ENCODE data around the gene ZNF557. TPM values are rescaled to one million over a fixed set of nuclear protein-coding genes. Genes with fewer than 3 reads are reported as not detected.
"Not testable (repeated sequence)": the region's sequence is repeated elsewhere in the genome, so short reads cannot be mapped to it uniquely, and the experiment has no call there.

The ZNF557 gene
- total RNA-seq = 10 to 100 TPM in 1 of 2 donors, 1 to 10 TPM in 1; 9.4 to 11.2 TPM
- total RNA-seq = 24.9 to 86.3 reads per million in 2 donors

DNA sequence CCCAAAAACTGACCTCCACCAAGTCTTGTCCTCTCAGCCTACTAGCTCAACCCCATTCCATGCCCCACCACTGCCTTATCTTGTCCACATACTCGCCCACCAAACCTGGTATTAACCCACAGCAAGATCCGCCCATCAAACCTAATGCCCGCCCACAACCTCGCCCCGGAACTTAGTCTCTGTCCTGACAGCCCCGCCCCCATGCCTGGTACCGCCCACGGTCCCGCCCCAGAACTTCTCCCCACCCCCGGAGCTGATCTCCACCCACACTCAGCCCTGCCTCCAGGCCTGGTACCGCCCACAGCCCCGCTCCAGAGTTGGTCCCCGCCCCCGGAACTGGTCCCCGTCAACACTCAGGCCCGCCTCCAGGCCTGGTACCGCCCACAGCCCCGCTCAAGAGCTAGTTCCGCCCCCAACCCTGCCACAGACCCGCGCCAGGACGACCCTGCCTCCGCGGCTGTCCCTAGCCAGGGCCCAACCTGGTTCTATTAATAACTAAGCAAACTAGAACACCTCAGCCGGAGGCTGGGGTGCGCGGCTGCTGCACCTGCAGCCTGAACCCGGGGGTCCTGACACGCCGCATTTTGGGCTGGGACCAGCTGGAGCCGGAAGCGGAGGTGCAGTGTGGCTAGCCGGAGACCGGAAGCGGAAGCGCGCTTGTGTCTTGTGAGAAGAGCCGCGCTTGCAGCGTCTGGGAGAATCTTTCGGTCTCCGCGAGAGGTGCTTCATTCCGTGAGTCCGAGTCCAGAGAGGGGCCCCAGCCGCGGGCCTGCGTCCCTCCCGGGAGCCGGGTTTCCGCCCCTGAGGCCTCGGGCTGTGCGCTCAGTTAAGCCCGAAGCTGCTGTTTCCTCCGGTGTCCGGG, at the start of gene ZNF557:
ZNF557 (plus strand) TSS at position 662 of the 862 bp plus-strand sequence. CDS start 5,372 bp downstream, outside the sequence.
- H3K27me3 Mint-ChIP-seq = no peaks in the 10 kb centered on the region

DNA sequence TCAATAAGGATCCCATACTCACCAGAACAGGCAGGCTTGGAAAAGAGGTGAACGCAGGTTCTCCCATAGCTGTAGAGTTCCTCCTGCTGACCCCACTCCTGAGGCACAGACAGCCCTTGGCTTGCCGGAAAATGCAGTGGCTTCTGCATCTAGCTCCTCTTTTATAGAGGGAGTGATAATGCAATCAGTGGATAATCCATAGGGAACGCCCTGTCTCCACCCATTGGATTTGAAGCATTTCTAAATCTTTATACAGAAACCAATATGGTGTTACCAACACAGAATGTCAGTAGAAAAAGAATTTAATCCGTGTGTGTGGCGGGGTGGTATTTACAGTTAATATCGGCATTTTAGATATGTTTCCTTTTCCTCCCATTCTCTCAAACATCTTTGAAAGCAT, 48.2 kb upstream of the ZNF557 start, which contains the start of gene MBD3L2B:
MBD3L2B (minus strand) TSS at position 101 of the 400 bp plus-strand sequence; CDS start at position 67, 34 bp downstream.
- H3K9me3 ChIP-seq (ENCODE audit: control insufficient read depth, low read length, poor library complexity, severe bottlenecking); H3K27me3 Mint-ChIP-seq; H3K36me3 Mint-ChIP-seq (ENCODE audit: low read depth); ATAC-seq; H3K4me1 Mint-ChIP-seq; DNase-seq; H3K4me3 Mint-ChIP-seq; H3K27ac Mint-ChIP-seq: not testable (repeated sequence)

More for the DNA sequence above, at the start of gene ZNF557:
- no peaks in the 10 kb centered on the region for H3K9me3 ChIP-seq (ENCODE audit: control insufficient read depth, low read length, poor library complexity, severe bottlenecking)
- DNase-seq (peak; percentile 98 to 99 (median 98)), ATAC-seq (peak; percentile 98)
- Mint-ChIP-seq H3K4me1 (peaks cover 14% of the 10 kb centered on the region), H3K36me3 (ENCODE audit: low read depth) (peaks cover 8% of the 10 kb centered on the region), H3K27ac (peak within 1 kb of the TSS; percentile 94), H3K4me3 (peak within 1 kb of the TSS; percentile 95)

DNA sequence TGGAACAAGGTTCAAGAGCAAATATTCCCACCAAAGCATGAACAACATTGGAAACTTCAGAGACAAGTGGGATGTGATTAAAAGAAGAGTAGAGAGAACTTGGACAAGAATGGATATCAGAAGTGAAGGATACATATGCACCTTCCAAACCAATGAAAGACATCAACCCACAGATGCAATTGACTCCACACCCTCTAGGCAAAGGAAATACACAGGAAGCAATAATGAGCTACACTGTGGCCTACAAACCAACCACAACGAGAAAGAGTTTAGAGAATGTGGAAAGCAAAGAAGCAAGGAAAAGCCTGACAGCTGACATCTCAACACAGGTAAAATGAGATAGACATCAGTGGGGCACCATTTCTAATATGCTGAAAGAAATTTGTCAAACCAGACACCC, 40.7 kb upstream of the ZNF557 start:
- H3K4me1 Mint-ChIP-seq; DNase-seq; H3K27me3 Mint-ChIP-seq; H3K27ac Mint-ChIP-seq; ATAC-seq; H3K4me3 Mint-ChIP-seq; H3K36me3 Mint-ChIP-seq (ENCODE audit: low read depth); H3K9me3 ChIP-seq (ENCODE audit: control insufficient read depth, low read length, poor library complexity, severe bottlenecking): not testable (repeated sequence)

DNA sequence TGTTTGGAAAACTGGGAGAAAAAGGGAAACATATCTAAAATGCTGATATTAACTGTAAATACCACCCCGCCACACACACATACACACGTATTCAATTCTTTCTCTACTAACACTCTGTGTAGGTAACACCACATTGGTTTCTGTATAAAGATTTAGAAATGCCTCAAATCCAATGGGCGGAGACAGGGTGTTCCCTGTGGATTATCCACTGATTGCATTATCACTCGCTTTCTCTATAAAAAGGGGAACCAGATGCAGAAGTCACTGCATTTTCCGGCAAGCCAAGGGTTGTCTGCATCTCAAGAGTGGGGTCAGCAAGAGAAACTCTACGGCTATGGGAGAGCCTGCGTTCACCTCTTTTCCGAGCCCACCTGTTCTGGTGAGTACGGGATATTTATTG, 39.2 kb upstream of the ZNF557 start, which contains the start of gene MBD3L5:
MBD3L5 (plus strand) TSS at position 301 of the 400 bp plus-strand sequence; CDS start at position 335, 34 bp downstream.
- DNase-seq; H3K4me3 Mint-ChIP-seq; H3K27me3 Mint-ChIP-seq; ATAC-seq; H3K36me3 Mint-ChIP-seq (ENCODE audit: low read depth); H3K27ac Mint-ChIP-seq; H3K9me3 ChIP-seq (ENCODE audit: control insufficient read depth, low read length, poor library complexity, severe bottlenecking); H3K4me1 Mint-ChIP-seq: not testable (repeated sequence)

DNA sequence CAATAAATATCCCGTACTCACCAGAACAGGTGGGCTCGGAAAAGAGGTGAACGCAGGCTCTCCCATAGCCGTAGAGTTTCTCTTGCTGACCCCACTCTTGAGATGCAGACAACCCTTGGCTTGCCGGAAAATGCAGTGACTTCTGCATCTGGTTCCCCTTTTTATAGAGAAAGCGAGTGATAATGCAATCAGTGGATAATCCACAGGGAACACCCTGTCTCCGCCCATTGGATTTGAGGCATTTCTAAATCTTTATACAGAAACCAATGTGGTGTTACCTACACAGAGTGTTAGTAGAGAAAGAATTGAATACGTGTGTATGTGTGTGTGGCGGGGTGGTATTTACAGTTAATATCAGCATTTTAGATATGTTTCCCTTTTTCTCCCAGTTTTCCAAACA, 29.4 kb upstream of the ZNF557 start, which contains the start of gene MBD3L4:
MBD3L4 (minus strand) TSS at position 101 of the 400 bp plus-strand sequence; CDS start at position 66, 35 bp downstream.
- not testable (repeated sequence) for H3K27ac Mint-ChIP-seq; ATAC-seq; DNase-seq; H3K36me3 Mint-ChIP-seq (ENCODE audit: low read depth); H3K27me3 Mint-ChIP-seq; H3K4me1 Mint-ChIP-seq; H3K4me3 Mint-ChIP-seq; H3K9me3 ChIP-seq (ENCODE audit: control insufficient read depth, low read length, poor library complexity, severe bottlenecking)

DNA sequence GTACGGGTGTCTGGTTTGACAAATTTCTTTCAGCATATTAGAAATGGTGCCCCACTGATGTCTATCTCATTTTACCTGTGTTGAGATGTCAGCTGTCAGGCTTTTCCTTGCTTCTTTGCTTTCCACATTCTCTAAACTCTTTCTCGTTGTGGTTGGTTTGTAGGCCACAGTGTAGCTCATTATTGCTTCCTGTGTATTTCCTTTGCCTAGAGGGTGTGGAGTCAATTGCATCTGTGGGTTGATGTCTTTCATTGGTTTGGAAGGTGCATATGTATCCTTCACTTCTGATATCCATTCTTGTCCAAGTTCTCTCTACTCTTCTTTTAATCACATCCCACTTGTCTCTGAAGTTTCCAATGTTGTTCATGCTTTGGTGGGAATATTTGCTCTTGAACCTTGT, 27.9 kb upstream of the ZNF557 start:
- H3K9me3 ChIP-seq (ENCODE audit: control insufficient read depth, low read length, poor library complexity, severe bottlenecking); DNase-seq; H3K4me3 Mint-ChIP-seq; ATAC-seq; H3K27ac Mint-ChIP-seq; H3K4me1 Mint-ChIP-seq; H3K36me3 Mint-ChIP-seq (ENCODE audit: low read depth); H3K27me3 Mint-ChIP-seq: not testable (repeated sequence)

DNA sequence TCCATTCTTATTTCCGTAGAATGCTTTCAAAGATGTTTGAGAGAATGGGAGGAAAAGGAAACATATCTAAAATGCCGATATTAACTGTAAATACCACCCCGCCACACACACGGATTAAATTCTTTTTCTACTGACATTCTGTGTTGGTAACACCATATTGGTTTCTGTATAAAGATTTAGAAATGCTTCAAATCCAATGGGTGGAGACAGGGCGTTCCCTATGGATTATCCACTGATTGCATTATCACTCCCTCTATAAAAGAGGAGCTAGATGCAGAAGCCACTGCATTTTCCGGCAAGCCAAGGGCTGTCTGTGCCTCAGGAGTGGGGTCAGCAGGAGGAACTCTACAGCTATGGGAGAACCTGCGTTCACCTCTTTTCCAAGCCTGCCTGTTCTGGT, 20.5 kb upstream of the ZNF557 start, which contains the start of gene MBD3L2:
MBD3L2 (plus strand) TSS at position 301 of the 400 bp plus-strand sequence; CDS start at position 354, 53 bp downstream.
- ATAC-seq = not testable (repeated sequence)

DNA sequence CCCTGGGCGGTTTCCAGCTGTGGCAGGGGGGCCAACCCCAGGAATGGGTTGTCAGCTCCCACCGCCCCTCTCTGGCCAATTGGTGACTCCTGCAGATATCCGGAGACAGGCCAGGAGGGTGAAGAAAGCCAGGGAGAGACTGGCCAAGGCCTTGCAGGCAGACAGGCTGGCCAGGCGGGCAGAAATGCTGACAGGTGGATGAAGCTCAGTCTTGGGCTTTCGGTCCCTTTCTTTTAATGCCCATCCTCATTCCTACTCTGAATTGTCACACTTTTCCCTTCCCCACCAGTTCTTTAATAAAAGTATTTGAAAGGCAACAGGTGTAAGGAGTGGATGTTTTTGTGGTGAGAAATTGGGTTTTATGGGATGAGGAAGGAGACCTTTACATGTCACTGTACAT, 18.1 kb upstream of the ZNF557 start:
- H3K27ac Mint-ChIP-seq; H3K27me3 Mint-ChIP-seq; ATAC-seq; H3K4me1 Mint-ChIP-seq; H3K4me3 Mint-ChIP-seq; DNase-seq; H3K36me3 Mint-ChIP-seq (ENCODE audit: low read depth); H3K9me3 ChIP-seq (ENCODE audit: control insufficient read depth, low read length, poor library complexity, severe bottlenecking): not testable (repeated sequence)

More for the DNA sequence above, 20.5 kb upstream of the ZNF557 start, which contains the start of gene MBD3L2:
- H3K36me3 Mint-ChIP-seq (ENCODE audit: low read depth); H3K4me3 Mint-ChIP-seq; DNase-seq; H3K4me1 Mint-ChIP-seq; H3K9me3 ChIP-seq (ENCODE audit: control insufficient read depth, low read length, poor library complexity, severe bottlenecking); H3K27me3 Mint-ChIP-seq; H3K27ac Mint-ChIP-seq: not testable (repeated sequence)

DNA sequence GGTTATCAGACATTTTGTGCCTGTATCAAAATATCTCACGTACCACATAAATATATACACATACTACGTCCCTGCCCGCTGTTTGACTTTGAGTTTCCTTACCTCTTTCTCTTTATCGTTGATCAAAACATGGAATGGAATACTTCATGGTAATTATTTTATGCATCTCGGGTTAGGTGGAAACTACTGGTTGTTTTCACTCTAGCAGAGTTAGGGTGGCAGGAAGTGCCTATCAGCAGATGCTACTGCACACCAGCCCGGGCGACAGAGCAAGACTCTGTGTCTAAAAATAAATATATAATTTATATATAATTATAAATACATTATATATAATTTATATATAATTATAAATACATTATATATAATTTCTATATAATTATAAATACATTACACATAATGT, 16.6 kb upstream of the ZNF557 start:
- ATAC-seq, H3K27ac Mint-ChIP-seq: not testable (repeated sequence)

DNA sequence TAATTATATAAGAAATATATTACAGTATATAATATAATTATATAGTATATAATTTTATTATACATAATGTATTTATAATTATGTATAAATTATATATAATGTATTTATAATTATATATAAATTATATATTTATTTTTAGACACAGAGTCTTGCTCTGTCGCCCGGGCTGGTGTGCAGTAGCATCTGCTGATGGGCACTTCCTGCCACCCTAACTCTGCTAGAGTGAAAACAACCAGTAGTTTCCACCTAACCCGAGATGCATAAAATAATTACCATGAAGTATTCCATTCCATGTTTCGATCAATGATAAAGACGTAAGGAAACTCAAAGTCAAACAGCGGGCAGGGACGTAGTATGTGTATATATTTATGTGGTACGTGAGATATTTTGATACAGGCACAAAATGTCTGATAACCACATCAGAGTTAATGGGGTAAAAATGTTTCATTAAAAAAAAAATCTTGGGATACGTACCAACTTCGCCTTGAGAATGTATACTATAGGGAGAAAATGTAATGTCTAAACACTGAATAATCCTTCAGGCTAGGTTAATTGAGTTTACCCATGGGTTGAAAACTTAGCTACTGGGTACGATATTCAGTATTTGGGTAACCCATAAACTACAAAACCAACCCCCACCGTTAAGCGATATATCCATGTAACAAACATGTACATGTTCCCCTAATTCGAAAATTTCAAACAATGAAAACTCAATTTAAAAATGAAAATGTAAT, 14.7 kb upstream of the ZNF557 start:
- H3K4me1 Mint-ChIP-seq, ATAC-seq: not testable (repeated sequence)

More for the DNA sequence above, 16.6 kb upstream of the ZNF557 start:
- H3K4me3 Mint-ChIP-seq; H3K36me3 Mint-ChIP-seq (ENCODE audit: low read depth); H3K27me3 Mint-ChIP-seq; DNase-seq; H3K9me3 ChIP-seq (ENCODE audit: control insufficient read depth, low read length, poor library complexity, severe bottlenecking); H3K4me1 Mint-ChIP-seq: not testable (repeated sequence)

DNA sequence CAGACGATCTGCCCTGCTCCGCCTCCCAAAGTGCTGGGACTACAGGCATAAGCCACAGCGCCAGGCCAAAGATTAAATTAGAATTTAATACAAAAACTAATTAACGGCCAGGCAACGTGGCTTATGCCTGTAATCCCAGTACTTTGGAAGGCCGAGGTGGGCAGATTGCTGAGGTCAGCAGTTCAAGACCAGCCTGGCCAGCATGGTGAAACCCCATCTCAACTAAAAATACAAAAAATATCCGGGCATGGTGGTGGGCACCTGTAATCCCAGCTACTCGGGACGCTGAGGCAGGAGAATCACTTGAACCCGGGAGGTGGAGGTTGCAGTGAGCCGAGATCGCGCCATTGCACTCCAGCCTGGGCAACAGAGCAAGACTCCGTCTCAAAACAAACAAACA, 13.8 kb upstream of the ZNF557 start:
- H3K36me3 Mint-ChIP-seq (ENCODE audit: low read depth); DNase-seq; H3K27me3 Mint-ChIP-seq; H3K4me1 Mint-ChIP-seq; ATAC-seq; H3K27ac Mint-ChIP-seq; H3K9me3 ChIP-seq (ENCODE audit: control insufficient read depth, low read length, poor library complexity, severe bottlenecking); H3K4me3 Mint-ChIP-seq: not testable (repeated sequence)

More for the DNA sequence above, 14.7 kb upstream of the ZNF557 start:
- H3K4me3 Mint-ChIP-seq; H3K9me3 ChIP-seq (ENCODE audit: control insufficient read depth, low read length, poor library complexity, severe bottlenecking); H3K27me3 Mint-ChIP-seq; DNase-seq; H3K27ac Mint-ChIP-seq; H3K36me3 Mint-ChIP-seq (ENCODE audit: low read depth): not testable (repeated sequence)

DNA sequence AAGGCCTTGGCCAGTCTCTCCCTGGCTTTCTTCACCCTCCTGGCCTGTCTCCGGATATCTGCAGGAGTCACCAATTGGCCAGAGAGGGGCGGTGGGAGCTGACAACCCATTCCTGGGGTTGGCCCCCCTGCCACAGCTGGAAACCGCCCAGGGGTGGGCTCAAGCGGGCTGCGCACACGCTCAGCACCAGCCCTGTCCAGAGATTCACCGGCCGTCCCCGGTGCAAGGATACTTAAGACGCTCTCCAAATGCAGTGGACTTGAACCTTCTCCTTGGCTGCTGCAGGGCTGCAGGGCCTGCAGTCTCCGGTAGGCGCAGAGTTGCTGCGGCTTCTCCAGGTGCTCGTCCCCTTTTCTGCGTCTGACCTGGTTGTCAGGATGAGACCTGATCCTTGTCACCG, 13.1 kb upstream of the ZNF557 start:
- DNase-seq; H3K9me3 ChIP-seq (ENCODE audit: control insufficient read depth, low read length, poor library complexity, severe bottlenecking); H3K4me1 Mint-ChIP-seq; H3K27me3 Mint-ChIP-seq; H3K4me3 Mint-ChIP-seq; H3K36me3 Mint-ChIP-seq (ENCODE audit: low read depth); ATAC-seq; H3K27ac Mint-ChIP-seq: not testable (repeated sequence)

DNA sequence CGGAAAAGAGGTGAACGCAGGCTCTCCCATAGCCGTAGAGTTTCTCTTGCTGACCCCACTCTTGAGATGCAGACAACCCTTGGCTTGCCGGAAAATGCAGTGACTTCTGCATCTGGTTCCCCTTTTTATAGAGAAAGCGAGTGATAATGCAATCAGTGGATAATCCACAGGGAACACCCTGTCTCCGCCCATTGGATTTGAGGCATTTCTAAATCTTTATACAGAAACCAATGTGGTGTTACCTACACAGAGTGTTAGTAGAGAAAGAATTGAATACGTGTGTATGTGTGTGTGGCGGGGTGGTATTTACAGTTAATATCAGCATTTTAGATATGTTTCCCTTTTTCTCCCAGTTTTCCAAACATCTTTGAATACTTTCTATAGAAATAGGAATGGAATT, 10.9 kb upstream of the ZNF557 start, which contains the start of gene MBD3L3:
MBD3L3 (minus strand) TSS at position 101 of the 400 bp plus-strand sequence; CDS start at position 30, 71 bp downstream.
- not testable (repeated sequence) for H3K36me3 Mint-ChIP-seq (ENCODE audit: low read depth); DNase-seq; H3K4me1 Mint-ChIP-seq; H3K27me3 Mint-ChIP-seq; H3K27ac Mint-ChIP-seq; H3K9me3 ChIP-seq (ENCODE audit: control insufficient read depth, low read length, poor library complexity, severe bottlenecking); ATAC-seq; H3K4me3 Mint-ChIP-seq
